GM12878 (cell line): ENCODE data around the gene DNMT3B. TPM values are rescaled to one million over a fixed set of nuclear protein-coding genes. Genes with fewer than 3 reads are reported as not detected.

Experiments used
- ATAC-seq: fragments of 200-7000 bp; cut with Tn5 transposase; 3 replicates; pipeline ENCODE4 v1.9.1; 2020; ENCODE audit warnings: mild to moderate bottlenecking, moderate library complexity
- BruUV-seq: library from RNA; stranded (reverse); fragments of 400-500 nt; replicated peaks from 2 replicates; lab custom pipeline; 2021; lab: Mats Ljungman, UMichigan
- CTCF ChIA-PET: fragments of 300-600 bp; sonication (Branson Sonifier 250); formaldehyde crosslinking; extraction: SDS; loops from one replicate; lab custom pipeline; 2021; ENCODE audit warnings: inconsistent platforms; lab: Yijun Ruan, JAX
- POLR2A ChIA-PET: fragments of 350-600 bp; formaldehyde crosslinking; extraction: SDS; loops from one replicate; lab custom pipeline; 2021; ENCODE audit warnings: inconsistent platforms; lab: Charles Lee
- RAD21 ChIA-PET: fragments of 300-600 bp; sonication (Branson Sonifier 250); formaldehyde crosslinking; loops from one replicate; lab custom pipeline; 2023; ENCODE audit warnings: antibody characterized with exemption; ENCODE audit not compliant: unreplicated experiment; lab: Charles Lee
- SMC1A ChIA-PET: fragments of 300-600 bp; sonication (Branson Sonifier 250); formaldehyde crosslinking; loops from one replicate; lab custom pipeline; 2023; ENCODE audit not compliant: unreplicated experiment, uncharacterized antibody; lab: Charles Lee
- DNase-seq: peaks from one replicate; pipeline ENCODE4 v3.0.0-alpha.2; 2011; ENCODE audit warnings: low read depth, low spot score
- FAIRE-seq: peaks from 3 replicates; lab custom pipeline; 2011; peaks lifted over from hg19 to GRCh38; lab: Jason Lieb, UNC
- H2AFZ ChIP-seq: 2 replicates; pipeline ENCODE4 v1.6.0; 2011; ENCODE audit warnings: low read depth, low read length, control low read depth; ENCODE audit not compliant: control insufficient read depth
- H3K27ac ChIP-seq: 2 replicates; pipeline ENCODE4 v1.5.1; 2011; ENCODE audit warnings: control low read depth; ENCODE audit not compliant: control insufficient read depth, insufficient read depth
- H3K27me3 ChIP-seq, 2 experiments: replicated peaks in 1 of 2; 2 replicates each; pipeline versions ENCODE4 v1.6.0 to v1.6.1; 2011; ENCODE audit warnings: low read length in 1 of 2; ENCODE audit not compliant: control insufficient read depth in 2 of 2, insufficient read depth in 2 of 2
- H3K36me3 ChIP-seq, 2 experiments: 2 replicates each; pipeline ENCODE4 v1.5.1; 2011; ENCODE audit warnings: low read length in 1 of 2; ENCODE audit not compliant: control insufficient read depth in 2 of 2, insufficient read depth in 2 of 2
- H3K4me1 ChIP-seq: 2 replicates; pipeline ENCODE4 v1.6.1; 2011; ENCODE audit warnings: mild to moderate bottlenecking, low read length, moderate library complexity, mixed read lengths; ENCODE audit not compliant: control insufficient read depth, insufficient read depth
- H3K4me2 ChIP-seq: 2 replicates; pipeline ENCODE4 v1.6.0; 2011; ENCODE audit warnings: control low read depth; ENCODE audit not compliant: control insufficient read depth, insufficient read depth
- H3K4me3 ChIP-seq: fragments of 200-600 bp; sonication (generic); 2 replicates; pipeline ENCODE4 v1.5.1; 2016
- H3K79me2 ChIP-seq: 2 replicates; pipeline ENCODE4 v1.6.0; 2011; ENCODE audit warnings: low read length; ENCODE audit not compliant: control insufficient read depth, insufficient read depth
- H3K9ac ChIP-seq: 2 replicates; pipeline ENCODE4 v1.8.0; 2011; ENCODE audit warnings: low read length, control low read depth, mixed read lengths; ENCODE audit not compliant: control insufficient read depth, insufficient read depth
- H3K9me3 ChIP-seq: replicated peaks from 3 replicates; pipeline ENCODE4 v1.5.1; 2011; ENCODE audit warnings: mild to moderate bottlenecking, low read length; ENCODE audit not compliant: control insufficient read depth, insufficient read depth
- H4K20me1 ChIP-seq: 2 replicates; pipeline ENCODE4 v1.6.0; 2011; ENCODE audit not compliant: control insufficient read depth, insufficient read depth
- BCL11A ChIP-seq: IDR thresholded peaks from 2 replicates; pipeline ENCODE4 v1.6.1; 2011; ENCODE audit warnings: low read depth, low read length
- E4F1 ChIP-seq: fragments of 450-650 bp; IDR thresholded peaks from 2 replicates; pipeline ENCODE4 v1.6.1; 2018; ENCODE audit warnings: borderline replicate concordance, mild to moderate bottlenecking; ENCODE audit not compliant: partially characterized antibody
- HDAC2 ChIP-seq: fragments of 200-600 bp; sonication (generic); IDR thresholded peaks from 2 replicates; pipeline ENCODE4 v1.6.1; 2017
- PAX5 ChIP-seq: IDR thresholded peaks from 2 replicates; pipeline ENCODE4 v1.6.1; 2011; ENCODE audit warnings: low read depth, low read length, borderline replicate concordance
- SRF ChIP-seq, 2 experiments: IDR thresholded peaks; 2 replicates each; pipeline ENCODE4 v1.6.1; 2011; ENCODE audit warnings: low read depth in 2 of 2, low read length in 2 of 2, mild to moderate bottlenecking in 1 of 2, moderate library complexity in 1 of 2
- TARDBP ChIP-seq: IDR thresholded peaks from 2 replicates; pipeline ENCODE4 v1.6.1; 2016; ENCODE audit warnings: borderline replicate concordance
- ZNF207 ChIP-seq: fragments of 450-650 bp; IDR thresholded peaks from 2 replicates; pipeline ENCODE4 v1.6.1; 2014; ENCODE audit warnings: antibody characterized with exemption, mild to moderate bottlenecking, borderline replicate concordance
- WGBS: methylation state at CpG from one replicate; pipeline ENCODE4 v1.1.6; 2016; ENCODE audit warnings: low lambda C conversion rate; ENCODE audit not compliant: insufficient replicate concordance, insufficient coverage; ENCODE audit errors: missing lambda C conversion rate; 5-methylcytosine and 5-hydroxymethylcytosine counted together
- in situ Hi-C: fragments of 300-500 bp; cut with MboI; formaldehyde crosslinking; loops from 9 replicates; pipeline ENCODE4 v1.14.3; 2018; ENCODE audit warnings: mixed read lengths
- intact Hi-C: fragments of 100-400 bp; cut with micrococcal nuclease; formaldehyde crosslinking; loops from one replicate; pipeline ENCODE4 v1.14.2; 2022; ENCODE audit not compliant: unreplicated experiment
- polyA plus RNA-seq, 11 experiments: library from polyadenylated mRNA; depleted of rRNA in 4 of 11; unstranded in 6 of 11; stranded (reverse) in 5 of 11; fragments of >200 nt; fragmentation: Nextera tagmentation in 4 of 11; fragmentation: Illumina TruSeq in 1 of 11; extraction: Ambion mirVana in 4 of 11; extraction: Trizol in 1 of 11; gene quantifications; 1 replicate in 1 of 11; 2 replicates in 10 of 11; pipeline versions ENCODE4 v1.2.1 to v1.2.3, GENCODE V29; 2011 to 2016; ENCODE audit warnings: inconsistent platforms in 2 of 11, missing spikeins in 2 of 11, low read depth in 1 of 11
- total RNA-seq, 4 experiments: library from RNA; depleted of rRNA in 3 of 4; stranded (reverse); fragments of >200 nt in 3 of 4; fragmentation: Illumina TruSeq in 1 of 4; extraction: Trizol in 1 of 4; gene quantifications; 2 replicates each; pipeline versions ENCODE4 v1.2.1 to v1.2.3, GENCODE V29; 2013 to 2021
- TF ChIP-seq, protein P1 (sequence below): fragments of 450-650 bp; IDR thresholded peaks from 2 replicates; pipeline ENCODE4 v1.6.1; 2017; ENCODE audit warnings: low read depth, mild to moderate bottlenecking, moderate library complexity
- TF ChIP-seq, protein P2 (sequence below): fragments of 450-650 bp; IDR thresholded peaks from 2 replicates; pipeline ENCODE4 v1.6.1; 2017; ENCODE audit warnings: mild to moderate bottlenecking, low read depth, inconsistent platforms; ENCODE audit not compliant: poor library complexity, severe bottlenecking
- TF ChIP-seq, protein P3 (sequence below): IDR thresholded peaks from 2 replicates; pipeline ENCODE4 v1.6.1; 2012; ENCODE audit warnings: low read length, inconsistent platforms

DNMT3B gene
- total and polyA plus RNA-seq, 10 of the 15 experiments (the other 5 are each of a cell fraction or from before 2014, with no cell fraction given), result 0.23 to 1.9 (median 1.1) TPM

DNA sequence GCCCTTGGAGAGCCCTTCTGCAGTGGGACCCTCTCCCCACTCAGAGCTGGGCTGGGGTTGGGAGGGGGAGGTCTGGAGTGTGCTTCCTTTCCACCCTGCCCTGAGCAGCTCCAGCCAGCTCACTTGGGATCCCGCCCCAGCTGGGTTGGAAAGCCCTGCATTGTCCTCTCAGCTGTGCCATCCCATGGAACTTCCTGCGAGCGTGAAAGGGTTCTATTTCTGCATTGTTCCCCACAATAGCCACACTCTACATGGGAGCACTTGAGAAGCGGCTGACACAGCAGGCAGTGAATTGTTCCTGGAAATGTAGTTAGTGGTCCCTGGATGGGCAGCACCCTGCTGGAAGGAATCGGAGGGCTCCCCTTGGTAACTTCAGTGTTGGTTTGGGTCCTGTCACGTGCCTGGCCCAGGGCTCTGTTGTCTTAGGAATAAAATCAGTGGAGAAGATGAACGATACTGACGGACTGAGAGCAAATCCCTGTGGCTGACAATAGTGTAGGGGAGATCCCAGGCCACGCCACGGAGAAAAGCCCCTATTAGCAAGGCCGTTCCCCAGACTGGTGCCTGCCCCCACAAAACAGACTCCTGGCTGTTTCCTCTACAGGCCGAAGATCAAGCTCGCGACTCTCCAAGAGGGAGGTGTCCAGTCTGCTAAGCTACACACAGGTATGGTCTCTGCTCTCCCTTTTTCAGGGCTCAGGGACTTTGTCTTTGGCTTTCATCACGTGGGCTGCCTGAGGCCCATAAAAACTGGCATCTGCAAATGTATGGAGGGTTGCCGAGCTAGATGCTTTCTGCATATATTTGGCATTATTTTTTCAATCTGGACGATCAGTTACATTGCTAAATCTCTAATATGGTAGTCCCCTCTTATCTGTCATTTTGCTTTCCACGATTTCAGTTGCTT lies 18.8 kb downstream of the DNMT3B start (continued):
- TF ChIP-seq E4F1 (no peak), PAX5 (no peak), BCL11A (no peak)
- TF ChIP-seq, protein P1, sequence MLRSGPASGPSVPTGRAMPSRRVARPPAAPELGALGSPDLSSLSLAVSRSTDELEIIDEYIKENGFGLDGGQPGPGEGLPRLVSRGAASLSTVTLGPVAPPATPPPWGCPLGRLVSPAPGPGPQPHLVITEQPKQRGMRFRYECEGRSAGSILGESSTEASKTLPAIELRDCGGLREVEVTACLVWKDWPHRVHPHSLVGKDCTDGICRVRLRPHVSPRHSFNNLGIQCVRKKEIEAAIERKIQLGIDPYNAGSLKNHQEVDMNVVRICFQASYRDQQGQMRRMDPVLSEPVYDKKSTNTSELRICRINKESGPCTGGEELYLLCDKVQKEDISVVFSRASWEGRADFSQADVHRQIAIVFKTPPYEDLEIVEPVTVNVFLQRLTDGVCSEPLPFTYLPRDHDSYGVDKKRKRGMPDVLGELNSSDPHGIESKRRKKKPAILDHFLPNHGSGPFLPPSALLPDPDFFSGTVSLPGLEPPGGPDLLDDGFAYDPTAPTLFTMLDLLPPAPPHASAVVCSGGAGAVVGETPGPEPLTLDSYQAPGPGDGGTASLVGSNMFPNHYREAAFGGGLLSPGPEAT, result no peak

GRCh38 chr20:32784369-32785080 lies 22.3 kb downstream of the DNMT3B start:
- POLR2A ChIA-PET, result no interaction called here
- intact Hi-C loops, result no loop called here

More at GRCh38 chr20:32784369-32785080, 22.3 kb downstream of the DNMT3B start:
- no peaks in the 10 kb centered on the region for H3K36me3 ChIP-seq
- RAD21 ChIA-PET, result interaction anchor here (0.7 to 1.4 kb wide), 2 partner anchors 11 to 28 kb away, joined by 3 read pairs; no protein-coding TSS in a partner anchor
- no peaks in the 10 kb centered on the region for H3K27me3 ChIP-seq
- BruUV-seq, result no TSS peak
- CTCF ChIA-PET, result interaction anchor here (1.0 to 3.1 kb wide), 4 partner anchors 10 to 263 kb away, joined by 3 to 18 read pairs (median 4); partner anchors contain the start of gene C20orf203
- DNase-seq (no peak), ATAC-seq (no peak), FAIRE-seq (no peak)
- no peak overlapping the region for H3K9ac ChIP-seq
- H3K4me2 ChIP-seq, result no peak overlapping the region
- no peak overlapping the region for H3K27ac ChIP-seq
- no peak overlapping the region for H3K4me3 ChIP-seq
- no peaks in the 10 kb centered on the region for H3K9me3 ChIP-seq
- SMC1A ChIA-PET, result no interaction called here
- no peaks in the 10 kb centered on the region for H3K79me2 ChIP-seq
- in situ Hi-C loops, result no loop called here
- H3K4me1 ChIP-seq, result no peaks in the 10 kb centered on the region
- TF ChIP-seq HDAC2, result no peak
- TF ChIP-seq, protein P2, sequence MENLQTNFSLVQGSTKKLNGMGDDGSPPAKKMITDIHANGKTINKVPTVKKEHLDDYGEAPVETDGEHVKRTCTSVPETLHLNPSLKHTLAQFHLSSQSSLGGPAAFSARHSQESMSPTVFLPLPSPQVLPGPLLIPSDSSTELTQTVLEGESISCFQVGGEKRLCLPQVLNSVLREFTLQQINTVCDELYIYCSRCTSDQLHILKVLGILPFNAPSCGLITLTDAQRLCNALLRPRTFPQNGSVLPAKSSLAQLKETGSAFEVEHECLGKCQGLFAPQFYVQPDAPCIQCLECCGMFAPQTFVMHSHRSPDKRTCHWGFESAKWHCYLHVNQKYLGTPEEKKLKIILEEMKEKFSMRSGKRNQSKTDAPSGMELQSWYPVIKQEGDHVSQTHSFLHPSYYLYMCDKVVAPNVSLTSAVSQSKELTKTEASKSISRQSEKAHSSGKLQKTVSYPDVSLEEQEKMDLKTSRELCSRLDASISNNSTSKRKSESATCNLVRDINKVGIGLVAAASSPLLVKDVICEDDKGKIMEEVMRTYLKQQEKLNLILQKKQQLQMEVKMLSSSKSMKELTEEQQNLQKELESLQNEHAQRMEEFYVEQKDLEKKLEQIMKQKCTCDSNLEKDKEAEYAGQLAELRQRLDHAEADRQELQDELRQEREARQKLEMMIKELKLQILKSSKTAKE, result no peak
- TF ChIP-seq, protein P3, sequence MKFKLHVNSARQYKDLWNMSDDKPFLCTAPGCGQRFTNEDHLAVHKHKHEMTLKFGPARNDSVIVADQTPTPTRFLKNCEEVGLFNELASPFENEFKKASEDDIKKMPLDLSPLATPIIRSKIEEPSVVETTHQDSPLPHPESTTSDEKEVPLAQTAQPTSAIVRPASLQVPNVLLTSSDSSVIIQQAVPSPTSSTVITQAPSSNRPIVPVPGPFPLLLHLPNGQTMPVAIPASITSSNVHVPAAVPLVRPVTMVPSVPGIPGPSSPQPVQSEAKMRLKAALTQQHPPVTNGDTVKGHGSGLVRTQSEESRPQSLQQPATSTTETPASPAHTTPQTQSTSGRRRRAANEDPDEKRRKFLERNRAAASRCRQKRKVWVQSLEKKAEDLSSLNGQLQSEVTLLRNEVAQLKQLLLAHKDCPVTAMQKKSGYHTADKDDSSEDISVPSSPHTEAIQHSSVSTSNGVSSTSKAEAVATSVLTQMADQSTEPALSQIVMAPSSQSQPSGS, result no peak
- TF ChIP-seq ZNF207, result no peak
- TF ChIP-seq SRF (IDR thresholded peaks at IDR 0.05; ENCODE audit: low read depth in 2 of 2, low read length in 2 of 2), result no peak
- TF ChIP-seq TARDBP, result no peak
- 56% methylated on average over 13 of the region's 13 CpGs for WGBS
- H2AFZ ChIP-seq, result no peak overlapping the region
- no peaks in the 10 kb centered on the region for H4K20me1 ChIP-seq
